GM12892 (cell line): ENCODE measurements around the gene TMPRSS13.

Experiments used
- POLR2A ChIP-seq: IDR thresholded peaks from 2 replicates; pipeline ENCODE4 v1.6.1; 2011; ENCODE audit warnings: low read depth, low read length, control low read depth
- POLR2AphosphoS5 ChIP-seq: IDR thresholded peaks from 2 replicates; pipeline ENCODE4 v1.6.1; 2011; ENCODE audit warnings: low read depth, low read length, control low read depth
- TAF1 ChIP-seq: IDR thresholded peaks from 2 replicates; pipeline ENCODE4 v1.6.1; 2011; ENCODE audit warnings: low read depth, mild to moderate bottlenecking, control low read depth, low read length, borderline replicate concordance

DNA sequence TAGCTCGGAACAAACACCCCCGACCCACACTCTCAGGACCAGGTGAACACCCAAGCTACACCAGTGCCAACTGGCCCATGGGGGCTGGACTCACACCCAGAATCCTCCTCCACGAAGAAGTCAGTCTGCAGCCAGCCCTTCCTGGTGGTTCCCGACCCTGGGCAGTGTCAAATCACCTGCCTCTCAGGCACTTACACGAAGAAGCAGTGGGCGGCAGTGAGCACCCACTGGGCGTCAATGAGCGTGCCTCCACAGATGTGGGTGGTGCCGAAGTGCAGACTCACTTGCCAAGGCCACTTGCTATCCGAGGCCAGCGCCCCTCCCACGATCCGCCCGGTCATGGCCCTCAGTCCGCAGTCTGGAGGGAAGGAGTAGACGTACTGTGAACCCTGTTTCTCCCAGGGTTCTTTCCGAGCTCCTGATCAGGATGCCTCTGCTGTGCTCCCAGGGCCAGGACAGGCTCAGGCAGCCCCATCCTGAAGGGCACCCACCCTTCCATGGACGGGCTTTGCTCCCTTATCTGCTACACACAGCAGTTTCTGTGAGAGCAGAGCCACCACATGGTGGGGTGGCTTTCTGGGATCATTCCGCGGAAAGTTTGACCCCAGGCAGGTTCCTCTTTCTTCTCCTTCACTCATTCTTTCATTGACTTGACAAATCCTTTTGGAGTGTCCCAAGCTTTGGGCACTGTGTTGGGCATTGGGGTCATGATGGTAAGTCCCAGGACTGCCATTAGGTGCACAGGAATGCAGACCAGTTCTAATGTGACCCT lies 19.4 kb downstream of the TMPRSS13 start:
- no peak for TF ChIP-seq POLR2A
- no peak for TF ChIP-seq POLR2AphosphoS5
- TF ChIP-seq TAF1 = no peak
